Activated CD8-positive, alpha-beta T cell treated with anti-CD3 and anti-CD28 coated beads, Interleukin-2, amount 10 ng/mL, durations not matched to agents 7 days and 5 days (primary cell): ENCODE results near the gene ZNF28. TPM values are rescaled to one million over a fixed set of nuclear protein-coding genes. Genes with fewer than 3 reads are reported as not detected.

Experiments used
- ATAC-seq: fragments of 150-1000 bp; cut with Tn5 transposase; one replicate; pipeline ENCODE4 v1.10.0; 2021; ENCODE audit warnings: moderate library complexity
- CTCF ChIA-PET: fragments of 350-600 bp; sonication (Branson Sonifier 250); formaldehyde crosslinking; loops from one replicate; lab custom pipeline; 2021; ENCODE audit warnings: antibody characterized with exemption; lab: Charles Lee
- POLR2A ChIA-PET: fragments of 350-600 bp; sonication (Branson Sonifier 250); formaldehyde crosslinking; loops from one replicate; lab custom pipeline; 2021; ENCODE audit warnings: antibody characterized with exemption; lab: Charles Lee
- DNase-seq: peaks from one replicate; pipeline ENCODE4 v3.0.0-alpha.2; 2020
- H3K27ac Mint-ChIP-seq: one replicate; pipeline ENCODE4 v1.8.0; 2021; ENCODE audit warnings: mild to moderate bottlenecking, mixed read lengths
- H3K27me3 Mint-ChIP-seq: one replicate; pipeline ENCODE4 v1.8.0; 2021; ENCODE audit warnings: low read depth, mixed read lengths
- H3K36me3 Mint-ChIP-seq: one replicate; pipeline ENCODE4 v1.8.0; 2021; ENCODE audit warnings: low read depth, mixed read lengths
- H3K4me1 Mint-ChIP-seq: one replicate; pipeline ENCODE4 v1.8.0; 2021; ENCODE audit warnings: low read depth, mixed read lengths
- H3K4me3 Mint-ChIP-seq: one replicate; pipeline ENCODE4 v1.8.0; 2021; ENCODE audit warnings: mild to moderate bottlenecking, mixed read lengths
- H3K9me3 Mint-ChIP-seq: one replicate; pipeline ENCODE4 v1.8.0; 2022; ENCODE audit warnings: mixed read lengths; ENCODE audit not compliant: insufficient read depth
- total RNA-seq, 2 experiments: library from RNA; stranded (reverse); gene quantifications; one replicate each; pipeline ENCODE4 v1.2.3, GENCODE V29; 2021

The ZNF28 gene
- total RNA-seq, 2 experiments from 2014 or later: 26.9 to 27.5 TPM

DNA sequence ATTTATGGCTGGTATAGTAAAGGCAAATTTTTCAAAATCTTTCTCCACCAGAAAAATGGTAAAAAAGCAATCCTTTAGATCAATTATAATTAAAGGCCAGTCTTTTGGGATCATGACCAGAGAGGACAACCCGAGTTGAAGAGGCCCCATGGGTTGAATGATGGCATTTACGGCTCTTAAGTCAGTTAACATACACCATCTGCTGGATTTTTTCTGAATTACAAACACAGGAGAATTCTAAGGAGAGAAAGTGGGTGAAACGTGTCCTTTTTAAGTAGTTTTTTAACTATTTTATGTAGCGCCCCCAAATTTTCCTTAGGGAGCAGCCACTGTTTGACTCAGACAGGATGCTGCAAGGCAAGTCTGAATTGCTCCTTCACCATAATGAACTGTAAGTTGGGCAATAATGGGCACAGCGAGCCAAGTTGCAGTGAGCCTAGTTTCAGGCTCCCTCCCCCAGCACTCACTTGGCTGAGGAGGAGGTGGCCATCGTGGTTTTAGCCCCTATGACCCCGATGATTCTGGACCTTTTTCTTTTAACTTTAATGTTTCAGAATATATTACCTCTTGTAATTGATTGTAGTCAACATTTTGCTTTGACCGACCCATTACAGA is 73.0 kb downstream of the ZNF28 start:
- Mint-ChIP-seq H3K27me3 (no peaks in the 10 kb centered on the region), H3K36me3 (peaks cover 3% of the 10 kb centered on the region), H3K4me1 (peaks cover 14% of the 10 kb centered on the region), H3K4me3 (no peak overlapping the region), H3K9me3 (peaks cover 5% of the 10 kb centered on the region), H3K27ac (no peak overlapping the region)
- ChIA-PET CTCF (no interaction called here), POLR2A (no interaction called here)
- ATAC-seq (no peak), DNase-seq (no peak)

Other genes starting within 250 kb of the ZNF28 start
- gene ZNF83, start 183.3 kb downstream of the ZNF28 start, total RNA-seq: 10 to 100 TPM; 51.5 to 53.5 TPM
- gene ZNF611, start 86.6 kb downstream of the ZNF28 start, total RNA-seq: 10 to 100 TPM; 38.9 to 41.0 TPM
- gene ZNF600, start 34.8 kb downstream of the ZNF28 start, total RNA-seq: 10 to 100 TPM; 18.2 to 20.5 TPM
- 10 to 100 TPM; 21.2 to 26.7 TPM for gene ZNF468, start 36.0 kb upstream of the ZNF28 start, total RNA-seq
- 10 to 100 TPM in 1 of 2 experiments, 1 to 10 TPM in 1; 7.9 to 10.5 TPM for gene ZNF320, start 76.0 kb upstream of the ZNF28 start, total RNA-seq
- gene ZNF888, start 101.8 kb upstream of the ZNF28 start, total RNA-seq: 1 to 10 TPM; 8.1 to 8.8 TPM
- 10 to 100 TPM; 11.2 to 12.9 TPM for gene ZNF816, start 141.2 kb upstream of the ZNF28 start, total RNA-seq
- not detected for gene ERVV-1, start 192.3 kb upstream of the ZNF28 start, total RNA-seq
- gene ERVV-2, start 223.1 kb upstream of the ZNF28 start, total RNA-seq: not detected